RKO (cell line): ENCODE data around the gene GPATCH4.

ENCODE experiments used
- DNase-seq: peaks from one replicate; pipeline ENCODE4 v3.0.0-alpha.2; 2016; ENCODE audit warnings: low spot score

GPATCH4 gene

DNA sequence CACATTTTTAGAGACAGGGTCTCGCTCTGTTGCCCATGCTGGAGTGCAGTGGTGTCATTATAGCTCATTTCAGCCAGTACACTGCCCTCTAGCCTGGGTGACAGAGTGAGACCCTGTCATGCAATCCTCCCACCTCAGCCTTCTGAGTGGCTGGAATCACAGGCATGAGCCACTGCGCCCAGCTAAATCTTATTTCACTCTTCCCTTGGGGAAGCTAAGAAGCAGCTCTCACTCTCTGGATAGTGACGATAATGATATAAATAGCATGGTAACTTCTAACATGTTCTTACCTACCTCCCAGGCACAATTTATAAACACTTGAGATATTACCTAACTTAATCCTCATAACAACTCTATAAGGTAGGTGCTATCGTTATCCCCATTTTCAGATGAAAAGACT is 53.8 kb downstream of the GPATCH4 start:
- DNase-seq = no peak

DNA sequence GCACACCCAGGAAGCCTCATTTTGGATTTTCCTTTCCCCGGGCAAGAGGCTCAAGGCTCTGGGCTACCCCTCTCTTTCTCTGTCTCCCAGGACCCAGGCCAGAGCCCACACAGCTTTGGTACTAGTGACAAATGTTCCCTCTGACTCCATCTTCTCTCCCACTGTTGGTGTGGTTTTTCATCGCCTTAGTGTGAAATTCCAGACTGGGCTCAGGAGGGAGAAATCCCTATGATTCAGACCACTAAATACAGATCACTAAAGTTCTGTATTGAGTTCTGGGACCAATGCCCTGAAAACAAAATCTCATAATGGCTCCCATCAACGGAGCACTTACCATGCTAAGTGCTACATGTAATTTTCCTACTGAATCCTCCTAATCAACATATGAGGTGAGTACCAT is 55.0 kb downstream of the GPATCH4 start:
- DNase-seq = no peak

- DNase-seq = no peak
Observed at GRCh38 chr1:156544592-156545102, 56.6 kb downstream of the GPATCH4 start.
